HG02884 (cell line): Measurements from ENCODE around the gene PMEPA1.

Source experiments
- ATAC-seq: cut with Tn5 transposase; IDR thresholded peaks from one replicate; pipeline ENCODE4 v1.9.1; 2021; ENCODE audit warnings: mild to moderate bottlenecking, moderate library complexity; ENCODE audit not compliant: unreplicated experiment

The PMEPA1 gene

DNA sequence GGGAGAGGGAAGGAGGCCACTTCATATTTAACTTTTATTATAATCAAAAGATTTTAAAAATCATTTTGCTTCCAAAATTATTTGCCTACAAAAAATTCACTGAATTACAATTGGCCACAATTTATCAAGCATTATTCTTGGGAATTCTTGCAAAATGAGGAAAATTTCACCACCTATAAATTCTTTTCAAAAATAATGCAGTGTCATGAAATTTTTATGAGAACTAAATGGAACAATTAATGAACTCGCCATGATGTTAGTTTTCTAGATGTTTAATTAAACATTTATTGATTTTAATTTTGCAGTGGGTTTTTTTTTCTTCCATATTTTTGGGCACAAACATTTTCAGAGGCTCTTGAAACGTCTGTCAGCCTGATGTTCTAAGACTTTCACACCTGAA lies 83.8 kb downstream of the PMEPA1 start:
- ATAC-seq, result no peak

DNA sequence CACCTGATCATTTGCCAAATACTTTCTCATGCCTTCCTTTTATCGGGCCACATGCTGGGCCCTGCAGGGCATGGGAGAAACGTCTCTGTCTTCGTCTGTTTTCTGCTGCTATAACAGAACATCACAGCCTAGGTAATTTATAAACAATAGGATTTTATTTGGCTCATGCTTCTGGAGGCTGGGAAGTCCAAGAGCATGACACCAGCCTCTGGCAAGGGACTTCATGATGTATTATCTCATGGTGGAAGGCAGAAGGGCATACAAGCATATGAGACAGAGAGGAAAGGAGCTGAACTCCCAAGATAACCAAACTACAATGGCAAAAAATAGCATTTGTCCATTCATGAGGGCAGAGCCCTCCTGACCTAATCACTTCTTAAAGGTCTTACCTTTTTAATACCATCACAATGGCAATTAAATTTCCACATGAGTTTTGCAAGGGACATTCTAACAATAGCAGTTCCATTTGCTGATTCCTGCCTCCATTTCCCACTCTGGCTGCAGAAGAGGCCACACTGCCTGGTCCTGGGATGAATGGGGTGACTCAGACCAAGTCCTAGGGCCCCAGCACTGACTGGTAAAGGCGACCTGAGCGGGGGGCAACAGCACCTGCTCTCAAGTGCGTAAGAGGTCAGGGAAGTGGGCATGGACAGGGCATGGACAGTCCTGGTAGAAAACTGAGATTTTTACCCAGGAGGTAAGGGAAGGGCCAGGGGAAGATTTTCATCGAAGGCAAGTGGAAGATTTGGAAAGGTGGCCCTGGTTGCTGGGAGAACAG lies 84.4 kb downstream of the PMEPA1 start:
- no peak for ATAC-seq

DNA sequence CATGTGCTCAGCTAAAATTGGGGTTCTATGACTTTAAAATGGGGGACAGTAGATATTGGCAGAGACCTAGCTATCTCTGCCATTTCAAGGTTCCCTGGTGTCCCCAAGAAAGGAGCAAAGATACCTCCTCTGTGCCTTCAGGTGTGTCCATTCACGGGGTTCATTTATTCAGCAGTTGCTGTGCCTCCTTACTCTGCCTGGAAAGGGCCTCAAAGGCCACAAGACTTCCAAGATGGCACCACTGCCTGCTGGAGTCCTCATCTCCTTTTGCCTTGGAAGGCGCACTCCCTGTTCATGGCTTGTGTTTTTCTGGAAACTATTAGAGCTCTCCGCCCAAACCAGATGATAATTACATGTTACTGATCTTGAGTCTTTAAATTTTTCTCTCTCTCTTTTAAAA lies 85.7 kb downstream of the PMEPA1 start:
- no peak for ATAC-seq

GRCh38 chr20:57622579-57623381 lies 87.0 kb downstream of the PMEPA1 start:
- no peak for ATAC-seq

GRCh38 chr20:57622201-57622570 lies 87.6 kb downstream of the PMEPA1 start:
- no peak for ATAC-seq

DNA sequence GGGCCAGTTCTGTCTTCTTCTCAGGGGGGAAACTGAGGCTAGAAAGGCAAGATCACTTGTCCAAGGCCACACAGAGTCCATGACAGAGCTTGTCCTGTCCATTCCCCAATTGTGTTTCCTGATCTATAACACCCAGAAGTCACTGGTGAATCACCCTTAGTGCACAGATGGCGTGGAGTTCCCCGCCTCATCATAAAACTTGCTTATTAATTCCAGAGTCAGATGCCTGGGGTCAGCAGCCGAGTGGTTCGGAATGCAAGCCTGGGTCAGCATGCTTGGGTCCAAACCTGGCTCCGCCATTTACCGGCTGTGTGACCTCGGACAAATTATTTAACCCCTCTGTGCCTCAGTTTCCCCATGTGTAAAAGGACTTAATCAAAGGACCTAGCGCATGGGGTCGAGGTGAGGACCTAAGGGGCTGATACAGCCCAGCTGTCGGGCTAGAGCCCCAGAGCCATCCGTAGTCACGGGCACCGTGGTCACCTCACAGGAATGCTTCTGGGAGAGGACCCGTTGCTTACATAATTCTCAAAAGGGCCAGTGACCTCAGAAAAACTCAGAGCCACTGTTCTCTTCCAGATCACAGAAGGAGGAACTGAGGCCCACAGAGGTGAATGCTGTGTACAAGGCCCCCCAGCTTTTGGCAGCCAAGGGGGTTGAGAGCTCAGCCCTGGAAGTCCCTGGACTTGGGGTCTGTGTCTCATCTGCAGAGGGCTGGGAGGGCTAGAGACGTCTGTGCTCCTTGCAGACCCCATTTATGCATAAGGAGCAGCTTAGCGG lies 88.2 kb downstream of the PMEPA1 start:
- no peak for ATAC-seq

GRCh38 chr20:57620999-57621398 lies 88.8 kb downstream of the PMEPA1 start:
- no peak for ATAC-seq

DNA sequence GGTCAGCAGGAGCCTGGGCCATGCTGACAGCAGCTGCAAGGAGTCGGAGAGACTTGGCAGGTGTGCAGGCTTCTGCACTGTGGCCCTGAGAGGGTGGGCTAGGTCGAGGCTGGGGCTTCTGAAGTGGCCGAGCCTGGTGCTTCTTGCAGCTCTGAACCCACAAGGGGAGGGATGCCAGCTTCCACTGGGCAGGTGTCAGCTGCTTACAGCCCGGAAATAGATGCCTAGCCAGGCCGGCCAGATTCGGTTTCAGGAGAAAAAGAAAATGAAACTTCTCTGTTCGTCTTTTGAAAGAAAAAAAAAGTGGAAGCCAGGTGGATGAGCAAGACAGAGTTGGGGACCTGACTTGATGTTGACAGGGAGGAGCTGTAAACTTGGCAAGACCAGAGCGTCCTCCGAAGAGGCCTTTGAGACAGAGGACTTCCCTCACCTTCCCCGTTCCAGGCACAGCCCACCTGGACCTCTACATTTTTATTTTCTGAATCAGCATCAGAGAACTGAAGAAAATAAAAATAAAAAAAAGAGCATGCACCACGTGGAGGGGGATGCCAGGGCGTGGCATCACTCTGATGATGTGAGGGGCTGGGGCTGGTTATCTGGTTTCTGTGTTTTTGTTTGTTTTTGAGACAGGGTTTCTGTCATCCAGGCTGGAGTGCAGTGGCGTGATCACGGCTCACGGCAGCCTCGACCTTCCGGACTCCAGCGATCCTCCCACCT lies 89.4 kb downstream of the PMEPA1 start, which contains the start of gene ZBP1:
Gene ZBP1 (minus strand): TSS at position 153 of the 717 bp plus-strand sequence. CDS start 131 bp downstream, at position 22.
- peak; percentile 28 for ATAC-seq

GRCh38 chr20:57619051-57619831 lies 90.6 kb downstream of the PMEPA1 start:
- ATAC-seq, result peak; percentile 59

DNA sequence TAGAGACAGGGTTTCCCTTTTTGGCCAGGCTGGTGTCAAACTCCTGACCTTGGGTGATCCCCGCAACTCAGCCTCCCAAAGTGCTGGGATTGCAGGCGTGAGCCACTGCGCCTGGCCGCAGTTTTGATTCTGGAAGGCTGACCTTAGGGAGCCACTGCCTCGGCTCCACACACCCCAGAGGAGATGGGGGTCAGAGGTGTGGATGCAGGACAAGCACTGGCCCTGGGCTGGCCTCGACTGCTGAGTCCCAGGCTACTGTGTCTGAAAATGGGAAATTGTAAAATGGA lies 91.1 kb downstream of the PMEPA1 start:
- ATAC-seq, result no peak

- ATAC-seq, result no peak
These were observed 91.6 kb downstream of the PMEPA1 start for GRCh38 chr20:57618091-57618763.

GRCh38 chr20:57617079-57617795 lies 92.6 kb downstream of the PMEPA1 start:
- ATAC-seq, result no peak

- ATAC-seq, result no peak
These were observed 93.5 kb downstream of the PMEPA1 start for GRCh38 chr20:57616143-57616951.

DNA sequence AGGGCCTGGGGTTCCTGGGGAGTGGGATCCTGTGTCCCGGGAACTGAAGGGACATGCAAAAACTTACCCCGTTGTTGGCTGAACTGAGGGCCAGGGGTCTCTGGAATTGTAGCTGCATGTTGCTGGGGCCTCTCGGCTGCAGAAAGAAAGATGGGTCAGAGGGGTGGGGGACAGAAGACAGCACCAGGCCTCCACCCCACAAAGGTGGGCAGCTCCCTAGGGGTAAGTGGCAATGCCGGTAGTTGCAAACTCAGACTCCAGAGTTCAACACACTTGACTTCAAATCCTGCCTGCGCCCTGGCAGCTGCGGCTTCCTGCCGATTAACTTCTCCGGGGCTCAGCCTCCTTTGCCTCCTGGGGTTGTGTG lies 94.4 kb downstream of the PMEPA1 start:
- ATAC-seq, result no peak

DNA sequence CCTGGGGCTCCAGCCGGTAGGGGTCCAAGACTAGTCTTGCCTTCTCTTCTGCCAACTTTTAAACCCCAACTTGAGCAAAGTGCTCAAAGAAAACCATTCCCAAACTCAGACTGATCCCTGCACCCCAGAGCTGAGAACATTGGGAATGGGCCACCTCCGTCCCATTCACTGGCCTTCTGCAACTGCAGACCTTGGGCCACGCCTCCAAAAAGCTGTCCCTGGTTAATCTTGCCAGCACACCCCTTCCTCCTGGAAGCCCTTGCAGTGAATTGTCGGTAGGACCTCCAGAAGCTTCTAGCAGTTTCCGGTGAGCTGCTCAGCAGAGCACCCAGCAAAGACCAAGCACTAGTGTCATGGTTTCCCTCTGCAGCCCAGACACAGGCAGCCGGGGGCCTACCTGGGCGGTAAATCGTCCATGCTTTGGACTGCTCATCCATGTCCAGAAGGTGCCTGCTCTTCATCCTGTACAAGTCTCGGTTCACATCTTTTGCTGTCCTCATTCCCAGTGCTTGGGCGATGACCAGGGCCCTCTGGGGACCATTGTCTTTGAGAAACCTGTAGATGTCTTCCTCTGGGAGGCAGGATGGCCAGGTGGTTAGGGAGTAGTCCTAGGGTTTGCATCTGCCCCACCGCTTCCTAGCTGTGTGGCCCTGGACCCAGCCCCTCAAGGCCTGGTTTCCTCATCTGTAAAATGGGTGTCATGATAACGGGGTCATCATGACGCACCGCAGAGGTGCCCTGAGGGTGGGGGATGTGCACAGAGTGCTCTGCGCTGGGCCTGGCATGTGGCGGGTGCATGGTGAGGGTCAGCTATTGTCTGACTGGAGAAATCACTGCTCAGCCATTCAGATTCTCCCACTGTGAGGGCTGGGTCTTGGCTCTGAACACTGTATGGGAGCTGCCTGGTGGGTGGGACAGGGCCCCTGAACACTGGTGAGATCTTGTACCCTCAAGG lies 95.0 kb downstream of the PMEPA1 start:
- no peak for ATAC-seq

- no peak for ATAC-seq
These were observed 96.3 kb downstream of the PMEPA1 start for GRCh38 chr20:57613481-57613921.

DNA sequence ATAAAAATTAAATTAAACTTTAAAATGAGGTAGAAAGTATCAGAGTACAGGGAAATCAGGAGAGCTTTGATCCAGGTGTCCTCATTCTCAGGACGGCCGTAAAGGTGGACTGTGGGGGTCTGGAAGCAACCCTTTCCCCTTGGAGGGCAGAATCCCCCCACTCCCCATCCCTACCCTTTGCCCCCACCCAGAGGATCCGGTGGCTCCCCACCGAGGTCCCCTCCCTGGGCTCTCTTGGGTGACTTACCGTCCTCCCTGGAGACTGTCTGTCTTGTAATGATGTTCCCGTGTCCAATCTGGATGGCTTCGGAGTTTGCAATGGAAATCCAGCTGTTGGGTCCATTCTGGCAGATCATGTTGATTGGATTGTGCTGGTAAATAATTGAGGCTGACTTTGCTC lies 96.9 kb downstream of the PMEPA1 start:
- no peak for ATAC-seq
